Activated CD4-positive, alpha-beta T cell treated with anti-CD3 and anti-CD28 coated beads, Interleukin-2, amount 50 U/mL, for 4 hours (primary cell): ENCODE data around the gene PHKB.
"Not testable (repeated sequence)": the region's sequence is repeated elsewhere in the genome, so short reads cannot be mapped to it uniquely, and the experiment has no call there.

Experiments used
- DNase-seq, 2 experiments: peaks; one replicate each; pipeline ENCODE4 v3.0.0-alpha.2; 2020

PHKB gene

GRCh38 chr16:47470810-47471209 is 9.7 kb downstream of the PHKB start:
- no peak for DNase-seq

- not testable (repeated sequence) for DNase-seq
These were observed 11.9 kb downstream of the PHKB start for GRCh38 chr16:47473004-47473403.

GRCh38 chr16:47473792-47474191 is 12.7 kb downstream of the PHKB start:
- no peak for DNase-seq

GRCh38 chr16:47475786-47476185 is 14.7 kb downstream of the PHKB start:
- no peak for DNase-seq

GRCh38 chr16:47476654-47477345 is 15.7 kb downstream of the PHKB start:
- no peak for DNase-seq

GRCh38 chr16:47477679-47478078 is 16.5 kb downstream of the PHKB start:
- no peak for DNase-seq

GRCh38 chr16:47480410-47480809 is 19.3 kb downstream of the PHKB start:
- DNase-seq: no peak

GRCh38 chr16:47481698-47482374 is 20.7 kb downstream of the PHKB start:
- no peak for DNase-seq

GRCh38 chr16:47483616-47484015 is 22.5 kb downstream of the PHKB start:
- DNase-seq: no peak

GRCh38 chr16:47486856-47487255 is 25.7 kb downstream of the PHKB start:
- no peak for DNase-seq

GRCh38 chr16:47488051-47488450 is 26.9 kb downstream of the PHKB start:
- no peak for DNase-seq

- no peak for DNase-seq
These were observed 29.3 kb downstream of the PHKB start for GRCh38 chr16:47490471-47490870.

GRCh38 chr16:47492036-47492427 is 30.9 kb downstream of the PHKB start:
- no peak for DNase-seq

GRCh38 chr16:47492428-47493377 is 31.6 kb downstream of the PHKB start:
- DNase-seq: no peak

GRCh38 chr16:47493381-47494337 is 32.5 kb downstream of the PHKB start:
- no peak for DNase-seq

- no peak for DNase-seq
These were observed 38.1 kb downstream of the PHKB start for GRCh38 chr16:47499080-47499699.

- no peak for DNase-seq
These were observed 38.7 kb downstream of the PHKB start for GRCh38 chr16:47499700-47500264.

- no peak for DNase-seq
These were observed 42.8 kb downstream of the PHKB start for GRCh38 chr16:47503936-47504335.

GRCh38 chr16:47504599-47504998 is 43.5 kb downstream of the PHKB start:
- DNase-seq: no peak

GRCh38 chr16:47506800-47507199 is 45.7 kb downstream of the PHKB start:
- DNase-seq: no peak

GRCh38 chr16:47507701-47508100 is 46.6 kb downstream of the PHKB start:
- DNase-seq: no peak

GRCh38 chr16:47511882-47512281 is 50.8 kb downstream of the PHKB start:
- DNase-seq: no peak
